Stimulated activated CD4-positive, alpha-beta T cell treated with anti-CD3 and anti-CD28 coated beads, Interleukin-12 subunit alpha, Interleukin-12 subunit beta, amount 100 ng/mL, for 24 hours (primary cell): ENCODE results near the gene EPHA8.

ENCODE experiments used
- DNase-seq, 2 experiments: peaks; one replicate each; pipeline ENCODE4 v3.0.0-alpha.2; 2020; ENCODE audit warnings: low read depth in 2 of 2

Gene EPHA8

GRCh38 chr1:22562584-22563583 lies at the start of gene EPHA8:
TSS of gene EPHA8 (plus strand) at chr1:22563489. CDS start at chr1:22563636, 147 bp downstream.
- no peak for DNase-seq

GRCh38 chr1:22516906-22517571 lies 46.2 kb upstream of the EPHA8 start:
- no peak for DNase-seq

GRCh38 chr1:22517956-22518355 lies 45.3 kb upstream of the EPHA8 start:
- DNase-seq = no peak

- DNase-seq = no peak
Measured at GRCh38 chr1:22518379-22518778, 44.9 kb upstream of the EPHA8 start.

- no peak for DNase-seq
Measured at GRCh38 chr1:22520871-22521270, 42.4 kb upstream of the EPHA8 start.

- DNase-seq = no peak
Measured at GRCh38 chr1:22521692-22522091, 41.6 kb upstream of the EPHA8 start.

- DNase-seq = no peak
Measured at GRCh38 chr1:22522221-22522743, 41.0 kb upstream of the EPHA8 start.

- DNase-seq = no peak
Measured at GRCh38 chr1:22524481-22524880, 38.8 kb upstream of the EPHA8 start.

- DNase-seq = no peak
Measured at GRCh38 chr1:22525211-22525610, 38.1 kb upstream of the EPHA8 start.

- no peak for DNase-seq
Measured at GRCh38 chr1:22525646-22526045, 37.6 kb upstream of the EPHA8 start.

GRCh38 chr1:22526098-22526497 lies 37.2 kb upstream of the EPHA8 start:
- DNase-seq = no peak

GRCh38 chr1:22526677-22527076 lies 36.6 kb upstream of the EPHA8 start:
- DNase-seq = no peak

- no peak for DNase-seq
Measured at GRCh38 chr1:22527122-22527521, 36.2 kb upstream of the EPHA8 start.

- no peak for DNase-seq
Measured at GRCh38 chr1:22527555-22528296, 35.6 kb upstream of the EPHA8 start.

- DNase-seq = no peak
Measured at GRCh38 chr1:22528451-22528850, 34.8 kb upstream of the EPHA8 start.

GRCh38 chr1:22529901-22530621 lies 33.2 kb upstream of the EPHA8 start:
- no peak for DNase-seq

- DNase-seq = no peak
Measured at GRCh38 chr1:22530715-22531114, 32.6 kb upstream of the EPHA8 start.

- no peak for DNase-seq
Measured at GRCh38 chr1:22531251-22531650, 32.0 kb upstream of the EPHA8 start.

GRCh38 chr1:22533244-22533895 lies 29.9 kb upstream of the EPHA8 start:
- no peak for DNase-seq

- no peak for DNase-seq
Measured at GRCh38 chr1:22534951-22535350, 28.3 kb upstream of the EPHA8 start.

- DNase-seq = no peak
Measured at GRCh38 chr1:22535399-22535798, 27.9 kb upstream of the EPHA8 start.
